ENCODE results near the gene S100A8. TPM values are rescaled to one million over a fixed set of nuclear protein-coding genes. Genes with fewer than 3 reads are reported as not detected.

S100A8 gene
- total and polyA plus RNA-seq, 2 experiments from 2014 or later: not detected

GRCh38 chr1:153387785-153388184 is 3.1 kb downstream of the S100A8 start:
- in situ Hi-C loops (cut with MboI): no loop called here
- TF ChIP-seq EZH2 (IDR thresholded peaks at IDR 0.05; ENCODE audit: insufficient read depth, poor library complexity, severe bottlenecking) (no peak), EZH2phosphoT487 (IDR thresholded peaks at IDR 0.05; ENCODE audit: insufficient read depth, low read depth) (no peak)
- H3K9me3 ChIP-seq (ENCODE audit: low read depth): no peaks in the 10 kb centered on the region
- no peaks in the 10 kb centered on the region for H3K79me2 ChIP-seq (ENCODE audit: insufficient read depth)
- no peak overlapping the region for H3K4me2 ChIP-seq (ENCODE audit: unreplicated experiment)
- no peak overlapping the region for H2AFZ ChIP-seq
- no peak for DNase-seq
- H3K4me1 ChIP-seq (ENCODE audit: insufficient read depth): no peaks in the 10 kb centered on the region
- no peak overlapping the region for H3K4me3 ChIP-seq
- H3K36me3 ChIP-seq (ENCODE audit: low read depth): no peaks in the 10 kb centered on the region
- no peaks in the 10 kb centered on the region for H3K9me2 ChIP-seq (ENCODE audit: insufficient read depth)
- no peaks in the 10 kb centered on the region for H3F3A ChIP-seq (ENCODE audit: insufficient read depth)
- peaks cover 28% of the 10 kb centered on the region for H3K27me3 ChIP-seq (replicated peaks; ENCODE audit: insufficient read depth)
- H4K20me1 ChIP-seq (ENCODE audit: insufficient read depth): no peaks in the 10 kb centered on the region
- H3K9ac ChIP-seq: no peak overlapping the region
- WGBS, 2 experiments (ENCODE audit: low coverage in 1 of 2, low lambda C conversion rate in 2 of 2, missing lambda C conversion rate in 2 of 2): 35 to 36% methylated on average over 4 of the region's 4 CpGs
- no peak overlapping the region for H3K27ac ChIP-seq

GRCh38 chr1:153387001-153387400 is 3.9 kb downstream of the S100A8 start:
- TF ChIP-seq EZH2 (IDR thresholded peaks at IDR 0.05; ENCODE audit: insufficient read depth, poor library complexity, severe bottlenecking) (no peak), EZH2phosphoT487 (IDR thresholded peaks at IDR 0.05; ENCODE audit: insufficient read depth, low read depth) (no peak)
- Histone ChIP-seq H3K4me1 (ENCODE audit: insufficient read depth) (no peaks in the 10 kb centered on the region), H3K79me2 (ENCODE audit: insufficient read depth) (no peaks in the 10 kb centered on the region), H3K27ac (no peak overlapping the region), H3F3A (ENCODE audit: insufficient read depth) (no peaks in the 10 kb centered on the region), H3K9ac (no peak overlapping the region), H4K20me1 (ENCODE audit: insufficient read depth) (no peaks in the 10 kb centered on the region), H3K9me2 (ENCODE audit: insufficient read depth) (no peaks in the 10 kb centered on the region), H3K4me2 (ENCODE audit: unreplicated experiment) (no peak overlapping the region), H3K36me3 (ENCODE audit: low read depth) (no peaks in the 10 kb centered on the region), H2AFZ (no peak overlapping the region), H3K4me3 (no peak overlapping the region), H3K9me3 (ENCODE audit: low read depth) (no peaks in the 10 kb centered on the region), H3K27me3 (replicated peaks; ENCODE audit: insufficient read depth) (peaks cover 24% of the 10 kb centered on the region)
- DNase-seq: no peak
- 41 to 53% methylated on average over 4 of the region's 4 CpGs for WGBS, 2 experiments (ENCODE audit: low coverage in 1 of 2, low lambda C conversion rate in 2 of 2, missing lambda C conversion rate in 2 of 2)
- in situ Hi-C loops (cut with MboI): no loop called here

- no peak overlapping the region for H3K9ac ChIP-seq
- in situ Hi-C loops (cut with MboI): no loop called here
- H3K79me2 ChIP-seq (ENCODE audit: insufficient read depth): no peaks in the 10 kb centered on the region
- H3K4me2 ChIP-seq (ENCODE audit: unreplicated experiment): no peak overlapping the region
- peaks cover 19% of the 10 kb centered on the region for H3K27me3 ChIP-seq (replicated peaks; ENCODE audit: insufficient read depth)
- DNase-seq: no peak
- no peaks in the 10 kb centered on the region for H3F3A ChIP-seq (ENCODE audit: insufficient read depth)
- no peaks in the 10 kb centered on the region for H3K9me3 ChIP-seq (ENCODE audit: low read depth)
- no peak overlapping the region for H3K27ac ChIP-seq
- H3K36me3 ChIP-seq (ENCODE audit: low read depth): no peaks in the 10 kb centered on the region
- TF ChIP-seq EZH2 (IDR thresholded peaks at IDR 0.05; ENCODE audit: insufficient read depth, poor library complexity, severe bottlenecking) (no peak), EZH2phosphoT487 (IDR thresholded peaks at IDR 0.05; ENCODE audit: insufficient read depth, low read depth) (no peak)
- H3K9me2 ChIP-seq (ENCODE audit: insufficient read depth): no peaks in the 10 kb centered on the region
- no peak overlapping the region for H3K4me3 ChIP-seq
- WGBS, 2 experiments (ENCODE audit: low coverage in 1 of 2, low lambda C conversion rate in 2 of 2, missing lambda C conversion rate in 2 of 2): 65 to 69% methylated on average over 5 of the region's 5 CpGs
- H3K4me1 ChIP-seq (ENCODE audit: insufficient read depth): no peaks in the 10 kb centered on the region
- no peak overlapping the region for H2AFZ ChIP-seq
- no peaks in the 10 kb centered on the region for H4K20me1 ChIP-seq (ENCODE audit: insufficient read depth)
These were observed 4.4 kb downstream of the S100A8 start for GRCh38 chr1:153386500-153386901.

GRCh38 chr1:153384958-153385580 is 5.8 kb downstream of the S100A8 start:
- WGBS, 2 experiments (ENCODE audit: low coverage in 1 of 2, low lambda C conversion rate in 2 of 2, missing lambda C conversion rate in 2 of 2): 29 to 48% methylated on average over 4 of the region's 4 CpGs
- H3K9me3 ChIP-seq (ENCODE audit: low read depth): no peaks in the 10 kb centered on the region
- no peaks in the 10 kb centered on the region for H4K20me1 ChIP-seq (ENCODE audit: insufficient read depth)
- no peaks in the 10 kb centered on the region for H3K79me2 ChIP-seq (ENCODE audit: insufficient read depth)
- no peak overlapping the region for H3K27ac ChIP-seq
- H3K36me3 ChIP-seq (ENCODE audit: low read depth): no peaks in the 10 kb centered on the region
- TF ChIP-seq EZH2 (IDR thresholded peaks at IDR 0.05; ENCODE audit: insufficient read depth, poor library complexity, severe bottlenecking) (no peak), EZH2phosphoT487 (IDR thresholded peaks at IDR 0.05; ENCODE audit: insufficient read depth, low read depth) (no peak)
- DNase-seq: no peak
- no peak overlapping the region for H3K4me2 ChIP-seq (ENCODE audit: unreplicated experiment)
- H3K4me3 ChIP-seq: no peak overlapping the region
- H3K27me3 ChIP-seq (replicated peaks; ENCODE audit: insufficient read depth): peaks cover 13% of the 10 kb centered on the region; the same call in 1 of the 2 replicates
- H3K9ac ChIP-seq: no peak overlapping the region
- H2AFZ ChIP-seq: no peak overlapping the region
- H3F3A ChIP-seq (ENCODE audit: insufficient read depth): no peaks in the 10 kb centered on the region
- no peaks in the 10 kb centered on the region for H3K9me2 ChIP-seq (ENCODE audit: insufficient read depth)
- H3K4me1 ChIP-seq (ENCODE audit: insufficient read depth): no peaks in the 10 kb centered on the region
- in situ Hi-C loops (cut with MboI): no loop called here
